Progenitor cell of endocrine pancreas (in vitro differentiated cells): ENCODE measurements around the gene CD300LD. TPM values are rescaled to one million over a fixed set of nuclear protein-coding genes. Genes with fewer than 3 reads are reported as not detected.

ENCODE experiments used
- DNase-seq: peaks from one replicate; pipeline ENCODE4 v3.0.0; 2021; ENCODE audit warnings: low spot score; ENCODE audit not compliant: unreplicated experiment
- H3K27ac Mint-ChIP-seq: 2 replicates; pipeline ENCODE4 v1.8.0; 2021; ENCODE audit warnings: mild to moderate bottlenecking, moderate library complexity, mixed read lengths
- H3K27me3 Mint-ChIP-seq: 2 replicates; pipeline ENCODE4 v1.8.0; 2021; ENCODE audit warnings: mixed read lengths
- H3K36me3 Mint-ChIP-seq: 2 replicates; pipeline ENCODE4 v1.8.0; 2022; ENCODE audit warnings: mixed read lengths; ENCODE audit not compliant: insufficient read depth
- H3K4me1 Mint-ChIP-seq: 2 replicates; pipeline ENCODE4 v1.8.0; 2021; ENCODE audit warnings: low read depth, mixed read lengths
- H3K4me3 Mint-ChIP-seq: 2 replicates; pipeline ENCODE4 v1.8.0; 2021; ENCODE audit warnings: low read depth, mild to moderate bottlenecking, moderate library complexity, mixed read lengths
- H3K9me3 Mint-ChIP-seq: 2 replicates; pipeline ENCODE4 v1.8.0; 2021; ENCODE audit warnings: low read depth, mixed read lengths
- total RNA-seq: library from RNA; stranded (reverse); gene quantifications from 2 replicates; pipeline ENCODE4 v1.2.1, GENCODE V29; 2021
- TF ChIP-seq, protein P1 (sequence below): fragments of 200-600 bp; sonication (generic); IDR thresholded peaks from one replicate; pipeline ENCODE4 v1.5.0; 2021; ENCODE audit warnings: antibody characterized with exemption, mild to moderate bottlenecking; ENCODE audit not compliant: unreplicated experiment

CD300LD gene
- total RNA-seq, 1 donor from 2014 or later, result not detected

- TF ChIP-seq, protein P1, sequence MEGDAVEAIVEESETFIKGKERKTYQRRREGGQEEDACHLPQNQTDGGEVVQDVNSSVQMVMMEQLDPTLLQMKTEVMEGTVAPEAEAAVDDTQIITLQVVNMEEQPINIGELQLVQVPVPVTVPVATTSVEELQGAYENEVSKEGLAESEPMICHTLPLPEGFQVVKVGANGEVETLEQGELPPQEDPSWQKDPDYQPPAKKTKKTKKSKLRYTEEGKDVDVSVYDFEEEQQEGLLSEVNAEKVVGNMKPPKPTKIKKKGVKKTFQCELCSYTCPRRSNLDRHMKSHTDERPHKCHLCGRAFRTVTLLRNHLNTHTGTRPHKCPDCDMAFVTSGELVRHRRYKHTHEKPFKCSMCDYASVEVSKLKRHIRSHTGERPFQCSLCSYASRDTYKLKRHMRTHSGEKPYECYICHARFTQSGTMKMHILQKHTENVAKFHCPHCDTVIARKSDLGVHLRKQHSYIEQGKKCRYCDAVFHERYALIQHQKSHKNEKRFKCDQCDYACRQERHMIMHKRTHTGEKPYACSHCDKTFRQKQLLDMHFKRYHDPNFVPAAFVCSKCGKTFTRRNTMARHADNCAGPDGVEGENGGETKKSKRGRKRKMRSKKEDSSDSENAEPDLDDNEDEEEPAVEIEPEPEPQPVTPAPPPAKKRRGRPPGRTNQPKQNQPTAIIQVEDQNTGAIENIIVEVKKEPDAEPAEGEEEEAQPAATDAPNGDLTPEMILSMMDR, result no peak
- Mint-ChIP-seq H3K4me1 (peaks cover 2% of the 10 kb centered on the region), H3K27ac (no peak overlapping the region), H3K9me3 (no peaks in the 10 kb centered on the region), H3K36me3 (no peaks in the 10 kb centered on the region), H3K4me3 (no peak overlapping the region), H3K27me3 (peaks cover 33% of the 10 kb centered on the region)
- no peak for DNase-seq
Measured at GRCh38 chr17:74542727-74543383, 49.2 kb downstream of the CD300LD start.

DNA sequence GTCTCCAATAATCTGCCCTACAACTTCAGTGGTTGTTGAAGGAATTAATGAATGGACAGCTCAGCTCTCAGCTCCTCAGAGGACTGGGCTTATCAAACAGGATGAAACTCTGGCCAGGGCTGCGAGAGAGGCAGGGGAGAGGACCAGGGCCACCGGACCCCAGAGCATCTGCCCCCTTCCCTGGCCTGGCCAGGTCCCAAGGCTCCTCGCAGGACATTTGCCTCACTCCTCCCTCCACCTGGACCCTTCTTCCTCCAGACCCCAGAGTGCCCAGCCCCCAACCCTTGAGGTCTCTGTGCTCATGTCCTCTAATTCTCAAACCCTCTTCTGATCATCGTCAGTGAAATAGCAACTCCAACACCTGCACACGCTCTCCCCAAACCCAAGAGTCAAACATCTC is 49.9 kb downstream of the CD300LD start:
- DNase-seq, result no peak
- H3K9me3 Mint-ChIP-seq, result no peaks in the 10 kb centered on the region
- H3K4me1 Mint-ChIP-seq, result peaks cover 2% of the 10 kb centered on the region
- H3K27me3 Mint-ChIP-seq, result peaks cover 32% of the 10 kb centered on the region
- no peak overlapping the region for H3K27ac Mint-ChIP-seq
- H3K4me3 Mint-ChIP-seq, result no peak overlapping the region
- TF ChIP-seq, protein P1, result no peak
- no peaks in the 10 kb centered on the region for H3K36me3 Mint-ChIP-seq

DNA sequence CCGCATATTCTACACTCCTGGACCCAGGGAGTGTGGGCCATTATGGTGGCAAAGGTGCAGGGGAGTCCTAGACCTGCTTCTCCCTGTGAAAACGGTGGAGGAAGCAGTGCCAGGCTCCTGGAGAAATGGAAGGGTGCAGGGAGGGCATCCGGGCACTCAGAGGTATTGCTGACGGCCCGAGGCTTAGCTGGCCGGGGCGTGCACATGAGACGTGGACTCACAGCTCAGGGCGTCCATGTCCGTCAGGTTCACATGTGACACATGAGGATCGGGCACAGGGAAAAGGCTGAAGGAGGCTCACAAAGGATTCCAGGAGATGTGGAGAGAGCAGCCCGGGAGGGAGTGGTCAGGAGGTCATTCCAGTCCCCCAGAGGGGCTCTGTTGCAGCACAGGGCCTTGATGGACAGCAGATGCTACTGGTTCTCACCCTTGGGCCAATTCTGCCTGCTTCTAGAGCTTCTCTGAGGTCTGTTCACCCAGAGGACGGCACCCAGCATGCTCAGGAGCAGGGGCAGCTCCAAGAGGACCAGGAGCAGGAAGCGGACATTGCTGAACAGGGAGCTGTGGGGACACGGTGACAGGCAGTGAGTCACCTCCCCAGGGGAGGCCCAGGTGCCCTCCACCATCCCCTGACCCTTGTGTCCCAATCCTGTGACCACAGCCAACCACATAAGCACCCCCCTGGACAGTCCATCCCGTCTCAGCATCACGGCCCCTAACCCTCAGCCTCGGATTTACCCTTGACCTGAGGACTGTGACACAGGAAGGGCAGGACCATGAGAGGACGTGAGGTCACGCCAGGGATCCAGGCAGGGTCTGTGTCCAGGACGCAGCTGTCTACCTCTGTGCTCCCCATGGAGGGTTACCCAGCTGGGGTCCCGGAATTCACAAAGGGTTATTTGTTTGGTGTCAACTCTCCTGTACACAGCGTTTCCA is 50.6 kb downstream of the CD300LD start:
- Mint-ChIP-seq H3K9me3 (no peaks in the 10 kb centered on the region), H3K27ac (no peak overlapping the region), H3K4me1 (peaks cover 2% of the 10 kb centered on the region), H3K4me3 (no peak overlapping the region), H3K36me3 (no peaks in the 10 kb centered on the region), H3K27me3 (peaks cover 38% of the 10 kb centered on the region)
- TF ChIP-seq, protein P1, result no peak
- DNase-seq, result no peak

DNA sequence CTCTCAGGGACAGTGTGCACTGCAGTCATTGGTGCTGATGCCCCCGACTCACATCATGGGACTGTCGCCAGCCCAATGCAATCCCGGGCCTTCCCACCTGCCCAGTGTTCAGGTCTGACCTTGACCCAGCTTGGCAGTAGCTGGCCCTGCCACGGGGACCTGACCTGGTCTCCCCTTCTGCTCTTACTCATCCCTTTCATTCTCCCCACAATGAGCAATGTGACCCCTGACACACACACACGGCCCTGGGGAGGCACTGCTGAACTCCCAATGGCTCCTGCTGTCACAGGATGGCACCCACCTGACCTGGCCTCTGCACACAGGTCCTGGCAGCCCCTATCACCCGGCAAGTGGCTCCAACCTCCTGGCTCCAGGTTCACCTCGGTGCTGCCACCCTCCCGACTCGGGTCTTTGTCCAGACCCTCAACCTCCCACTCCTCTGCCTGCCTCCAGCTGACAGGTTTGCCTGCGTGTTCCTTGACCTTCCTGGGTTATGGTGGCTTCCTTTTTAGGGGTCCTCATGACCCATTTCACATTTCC is 52.7 kb downstream of the CD300LD start:
- Mint-ChIP-seq H3K27ac (no peak overlapping the region), H3K27me3 (peaks cover 38% of the 10 kb centered on the region), H3K4me3 (no peak overlapping the region), H3K4me1 (no peaks in the 10 kb centered on the region), H3K36me3 (no peaks in the 10 kb centered on the region), H3K9me3 (no peaks in the 10 kb centered on the region)
- no peak for DNase-seq
- TF ChIP-seq, protein P1, result no peak

DNA sequence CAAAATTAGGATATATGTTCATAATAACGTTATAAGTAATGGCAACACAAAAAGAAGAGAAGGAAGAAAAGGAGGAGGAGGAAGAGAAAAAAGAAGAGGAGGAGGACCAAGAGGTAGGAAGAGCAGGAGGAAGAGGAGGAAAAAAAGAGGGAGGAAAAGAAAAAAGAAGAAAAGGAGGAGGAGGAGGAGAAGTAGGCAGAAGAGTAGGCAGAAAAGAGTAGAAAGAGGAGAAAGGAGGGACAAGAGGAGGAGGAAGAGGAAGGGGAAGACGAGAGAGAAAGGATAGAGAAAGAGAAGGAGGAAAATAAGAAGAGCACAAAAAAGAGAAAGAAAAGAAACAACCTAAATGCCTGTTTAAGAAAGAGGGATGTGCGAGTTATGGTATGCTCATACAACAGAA is 55.2 kb downstream of the CD300LD start:
- DNase-seq, result no peak
- Mint-ChIP-seq H3K27me3 (peaks cover 38% of the 10 kb centered on the region), H3K27ac (no peak overlapping the region), H3K4me1 (no peaks in the 10 kb centered on the region), H3K36me3 (no peaks in the 10 kb centered on the region), H3K4me3 (no peak overlapping the region), H3K9me3 (no peaks in the 10 kb centered on the region)
- TF ChIP-seq, protein P1, result no peak
